ENCODE measurements around the gene TECTA. TPM values are rescaled to one million over a fixed set of nuclear protein-coding genes. Genes with fewer than 3 reads are reported as not detected.

The TECTA gene
- polyA plus RNA-seq, 3 donors = 0.45 TPM; not detected in 2

- TF ChIP-seq CTCF (IDR thresholded peaks at IDR 0.05) = no peak
- DNase-seq = no peak
- Mint-ChIP-seq H3K4me1 (no peaks in the 10 kb centered on the region), H3K27ac (no peak overlapping the region), H3K4me3 (no peak overlapping the region), H3K9me3 (no peaks in the 10 kb centered on the region), H3K36me3 (peaks cover 40 to 42% of the 10 kb centered on the region in 2 donors), H3K27me3 (ENCODE audit: low read depth in 3 of 3) (no peaks in the 10 kb centered on the region)
- Histone ChIP-seq H3K27me3 (ENCODE audit: control insufficient read depth in 2 of 2, insufficient read depth in 2 of 2, low read length in 2 of 2) (no peaks in the 10 kb centered on the region), H3K4me1 (ENCODE audit: control insufficient read depth in 1 of 2, insufficient read depth in 2 of 2, low read length in 2 of 2) (no peaks in the 10 kb centered on the region), H3K27ac (ENCODE audit: low read depth in 1 of 2, low read length in 2 of 2) (no peak overlapping the region), H3K9ac (ENCODE audit: insufficient read depth, low read length, poor library complexity, severe bottlenecking) (no peak overlapping the region), H3K79me2 (ENCODE audit: insufficient read depth, low read length) (no peaks in the 10 kb centered on the region), H3K9me3 (replicated peaks in 1 of 2; ENCODE audit: control insufficient read depth in 1 of 2, insufficient read depth in 1 of 2, low read length in 2 of 2) (no peaks in the 10 kb centered on the region), H2AFZ (ENCODE audit: insufficient read depth, low read depth, low read length, poor library complexity, severe bottlenecking) (no peak overlapping the region), H3K4me3 (replicated peaks in 1 of 3; ENCODE audit: low read depth in 2 of 3, low read length in 3 of 3) (no peak overlapping the region), H4K20me1 (ENCODE audit: insufficient read depth, low read length) (no peaks in the 10 kb centered on the region), H3K4me2 (replicated peaks; ENCODE audit: extremely low read depth, low read length, poor library complexity, severe bottlenecking) (no peak overlapping the region), H3K36me3 (replicated peaks in 1 of 2; ENCODE audit: control insufficient read depth in 1 of 2, insufficient read depth in 2 of 2, low read length in 2 of 2) (peaks cover 8 to 12% of the 10 kb centered on the region in 2 donors)
- intact Hi-C loops (cut with micrococcal nuclease) = no loop called here
- 100% methylated on average over 1 of the region's 1 CpG for WGBS (ENCODE audit: insufficient coverage)
Measured at GRCh38 chr11:121082670-121083069, 18.4 kb upstream of the TECTA start.

- no peaks in the 10 kb centered on the region for H4K20me1 ChIP-seq (ENCODE audit: insufficient read depth, low read length)
Measured at GRCh38 chr11:121086866-121087265, 14.2 kb upstream of the TECTA start.

More at GRCh38 chr11:121086866-121087265, 14.2 kb upstream of the TECTA start:
- Histone ChIP-seq H3K4me3 (replicated peaks in 1 of 3; ENCODE audit: low read depth in 2 of 3, low read length in 3 of 3) (no peak overlapping the region), H3K79me2 (ENCODE audit: insufficient read depth, low read length) (no peaks in the 10 kb centered on the region), H3K9ac (ENCODE audit: insufficient read depth, low read length, poor library complexity, severe bottlenecking) (no peak overlapping the region), H2AFZ (ENCODE audit: insufficient read depth, low read depth, low read length, poor library complexity, severe bottlenecking) (no peak overlapping the region), H3K9me3 (replicated peaks in 1 of 2; ENCODE audit: control insufficient read depth in 1 of 2, insufficient read depth in 1 of 2, low read length in 2 of 2) (no peaks in the 10 kb centered on the region), H3K36me3 (replicated peaks in 1 of 2; ENCODE audit: control insufficient read depth in 1 of 2, insufficient read depth in 2 of 2, low read length in 2 of 2) (peaks cover 8 to 19% of the 10 kb centered on the region in 2 donors), H3K4me1 (ENCODE audit: control insufficient read depth in 1 of 2, insufficient read depth in 2 of 2, low read length in 2 of 2) (peaks cover 8 to 13% of the 10 kb centered on the region in 2 donors), H3K27ac (ENCODE audit: low read depth in 1 of 2, low read length in 2 of 2) (no peak overlapping the region), H3K27me3 (ENCODE audit: control insufficient read depth in 2 of 2, insufficient read depth in 2 of 2, low read length in 2 of 2) (no peaks in the 10 kb centered on the region), H3K4me2 (replicated peaks; ENCODE audit: extremely low read depth, low read length, poor library complexity, severe bottlenecking) (no peak overlapping the region)
- DNase-seq = no peak
- no peaks in the 10 kb centered on the region for H3K27me3 Mint-ChIP-seq (ENCODE audit: low read depth in 3 of 3)
- intact Hi-C loops (cut with micrococcal nuclease) = no loop called here
- H3K9me3 Mint-ChIP-seq = no peaks in the 10 kb centered on the region
- TF ChIP-seq CTCF (IDR thresholded peaks at IDR 0.05) = no peak
- H3K4me1 Mint-ChIP-seq = peaks cover 10% of the 10 kb centered on the region
- peaks cover 35 to 37% of the 10 kb centered on the region in 2 donors for H3K36me3 Mint-ChIP-seq
- 100% methylated on average over 2 of the region's 4 CpGs for WGBS (ENCODE audit: insufficient coverage)
- no peak overlapping the region for H3K27ac Mint-ChIP-seq
- H3K4me3 Mint-ChIP-seq = no peak overlapping the region

Data from CD14-positive monocyte (primary cell).